ENCODE results near the gene NDOR1. TPM values are rescaled to one million over a fixed set of nuclear protein-coding genes. Genes with fewer than 3 reads are reported as not detected.

The NDOR1 gene
- total RNA-seq, 6 experiments from 2014 or later, result 13.1 to 17.3 (median 16.6) TPM

DNA sequence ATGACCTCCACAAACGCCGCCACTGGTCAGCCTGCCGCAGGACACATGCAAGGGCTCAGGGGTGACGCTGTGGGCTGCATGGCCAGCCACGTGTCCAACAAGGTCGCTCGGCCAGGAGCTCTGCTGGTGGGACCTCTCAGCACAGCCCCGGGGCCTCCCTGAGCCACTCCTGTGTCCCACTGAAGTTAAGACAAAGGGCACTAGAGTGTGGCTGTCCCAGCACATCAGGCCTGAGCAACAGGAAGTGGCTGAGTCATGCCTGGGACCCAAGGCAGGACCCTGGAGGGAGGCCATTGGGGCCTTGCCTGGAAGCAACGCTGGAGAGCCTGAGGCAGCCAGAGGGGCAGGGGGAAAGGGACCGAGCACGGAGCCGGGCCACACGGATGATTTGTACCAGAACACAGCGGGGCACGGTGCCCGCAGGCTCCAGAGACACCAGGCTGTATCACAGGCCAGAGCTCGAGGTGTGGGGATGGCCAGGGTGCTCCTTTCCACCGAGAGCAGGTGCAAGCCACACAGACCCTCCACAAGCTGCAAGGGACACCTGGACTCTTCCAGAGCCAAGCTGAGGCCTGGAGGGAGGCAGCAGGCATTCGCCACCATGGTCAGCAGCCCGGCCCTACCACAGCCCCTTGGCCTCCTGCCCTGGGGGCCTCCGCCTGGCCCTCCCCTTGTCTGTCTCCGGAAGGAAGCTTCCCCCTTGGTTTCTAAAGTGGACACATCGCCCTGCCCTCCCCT, 27.1 kb upstream of the NDOR1 start:
- no peak overlapping the region for H3K4me3 Mint-ChIP-seq
- DNase-seq, result no peak
- H3K36me3 Mint-ChIP-seq (ENCODE audit: low read depth), result peaks cover 4% of the 10 kb centered on the region; the same call in 1 of the 2 replicates

DNA sequence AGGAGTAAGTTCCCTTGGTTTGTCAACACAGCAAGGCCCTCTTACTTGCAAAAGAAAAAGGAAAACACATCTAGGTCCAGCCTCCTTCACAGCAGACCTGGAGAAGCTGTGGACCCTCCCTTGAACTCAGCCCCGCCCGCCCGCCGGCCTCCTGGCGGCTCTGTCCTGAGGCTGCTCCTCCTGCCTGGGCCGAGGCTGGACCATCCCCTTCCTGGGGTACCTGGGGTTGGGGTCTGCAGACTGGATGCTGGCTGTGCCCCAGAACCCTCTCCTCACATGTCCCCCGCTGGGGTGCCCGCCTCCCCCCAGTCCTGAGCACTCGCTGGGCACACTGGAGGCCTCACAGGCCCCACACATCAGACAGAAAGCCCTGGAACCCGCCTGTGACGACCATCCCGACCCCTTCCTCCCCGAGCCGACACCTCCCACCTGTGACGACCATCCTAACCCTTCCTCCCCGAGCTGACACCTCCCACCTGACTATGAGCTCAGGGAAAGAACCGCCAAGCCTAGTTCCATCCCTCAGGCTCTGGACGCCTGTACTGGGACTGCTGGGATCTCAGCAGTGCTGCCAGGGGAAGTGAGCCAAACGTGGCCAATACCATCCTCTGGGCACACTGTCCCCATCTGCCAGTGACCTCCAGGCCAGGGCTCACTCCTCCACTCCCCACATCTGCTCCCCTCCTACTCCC, 26.4 kb upstream of the NDOR1 start:
- H3K4me1 Mint-ChIP-seq (ENCODE audit: low read depth), result peaks cover 11% of the 10 kb centered on the region
- H3K27ac Mint-ChIP-seq, result no peak overlapping the region
- peaks cover 4% of the 10 kb centered on the region; the same call in 1 of the 2 replicates for H3K36me3 Mint-ChIP-seq (ENCODE audit: low read depth)
- no peaks in the 10 kb centered on the region for H3K9me3 Mint-ChIP-seq
- no peak for TF ChIP-seq CTCF (IDR thresholded peaks at IDR 0.05)
- H3K4me3 Mint-ChIP-seq, result no peak overlapping the region
- H3K27me3 Mint-ChIP-seq (ENCODE audit: insufficient read depth), result peaks cover 3% of the 10 kb centered on the region; the same call in 1 of the 2 replicates
- no peak for DNase-seq

More for the DNA sequence above, 27.1 kb upstream of the NDOR1 start:
- TF ChIP-seq CTCF (IDR thresholded peaks at IDR 0.05), result no peak
- Mint-ChIP-seq H3K9me3 (no peaks in the 10 kb centered on the region), H3K27me3 (ENCODE audit: insufficient read depth) (peaks cover 5% of the 10 kb centered on the region; the same call in 1 of the 2 replicates), H3K27ac (no peak overlapping the region), H3K4me1 (ENCODE audit: low read depth) (peaks cover 11% of the 10 kb centered on the region)

DNA sequence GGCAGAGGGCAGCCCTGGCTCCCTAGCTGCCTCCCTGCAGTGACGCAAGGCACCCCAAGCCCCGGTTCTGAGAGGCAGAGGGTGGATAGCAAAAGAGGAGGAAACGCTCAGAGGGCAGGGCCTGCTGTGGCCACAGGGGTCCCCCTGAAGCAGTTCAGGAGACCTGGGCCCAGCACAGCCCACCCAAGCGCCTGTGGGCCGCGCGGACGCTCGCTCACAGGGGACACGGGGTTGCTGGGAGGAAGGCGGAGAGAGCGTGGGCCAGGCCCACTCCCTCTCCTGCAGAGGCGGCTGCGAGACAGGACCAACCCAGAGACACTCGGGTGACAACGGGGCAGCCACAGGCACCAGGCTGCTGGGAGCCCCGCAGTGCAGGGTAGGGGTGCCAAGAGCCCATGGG, 25.7 kb upstream of the NDOR1 start:
- TF ChIP-seq CTCF (IDR thresholded peaks at IDR 0.05), result no peak
- Mint-ChIP-seq H3K4me3 (no peak overlapping the region), H3K36me3 (ENCODE audit: low read depth) (peaks cover 4% of the 10 kb centered on the region; the same call in 1 of the 2 replicates), H3K27me3 (ENCODE audit: insufficient read depth) (peaks cover 4% of the 10 kb centered on the region; the same call in 1 of the 2 replicates), H3K27ac (no peak overlapping the region), H3K4me1 (ENCODE audit: low read depth) (peaks cover 11% of the 10 kb centered on the region), H3K9me3 (no peaks in the 10 kb centered on the region)
- no peak for DNase-seq

- Mint-ChIP-seq H3K27me3 (ENCODE audit: insufficient read depth) (peaks cover 4% of the 10 kb centered on the region; the same call in 1 of the 2 replicates), H3K9me3 (no peaks in the 10 kb centered on the region), H3K36me3 (ENCODE audit: low read depth) (peaks cover 4% of the 10 kb centered on the region; the same call in 1 of the 2 replicates), H3K27ac (no peak overlapping the region), H3K4me3 (no peak overlapping the region), H3K4me1 (ENCODE audit: low read depth) (peaks cover 11% of the 10 kb centered on the region)
- TF ChIP-seq CTCF (IDR thresholded peaks at IDR 0.05), result no peak
- DNase-seq, result no peak
Measured at GRCh38 chr9:137180491-137180890, 25.0 kb upstream of the NDOR1 start.

GRCh38 chr9:137181680-137182079, 23.8 kb upstream of the NDOR1 start:
- no peak overlapping the region for H3K4me3 Mint-ChIP-seq

More at GRCh38 chr9:137181680-137182079, 23.8 kb upstream of the NDOR1 start:
- TF ChIP-seq CTCF (IDR thresholded peaks at IDR 0.05), result no peak
- DNase-seq, result no peak
- peaks cover 4% of the 10 kb centered on the region; the same call in 1 of the 2 replicates for H3K36me3 Mint-ChIP-seq (ENCODE audit: low read depth)
- peaks cover 4% of the 10 kb centered on the region; the same call in 1 of the 2 replicates for H3K27me3 Mint-ChIP-seq (ENCODE audit: insufficient read depth)
- H3K9me3 Mint-ChIP-seq, result no peaks in the 10 kb centered on the region
- peaks cover 15% of the 10 kb centered on the region for H3K4me1 Mint-ChIP-seq (ENCODE audit: low read depth)
- no peak overlapping the region for H3K27ac Mint-ChIP-seq
